Fibroblast of villous mesenchyme (primary cell): ENCODE measurements around the gene KCNAB2. TPM values are rescaled to one million over a fixed set of nuclear protein-coding genes. Genes with fewer than 3 reads are reported as not detected.
"Not testable (repeated sequence)": the region's sequence is repeated elsewhere in the genome, so short reads cannot be mapped to it uniquely, and the experiment has no call there.

Experiments
- DNase-seq: peaks from one replicate; pipeline ENCODE4 v3.0.0-alpha.2; 2010; ENCODE audit warnings: low read depth
- H3K4me3 ChIP-seq: 2 replicates; pipeline ENCODE4 v1.5.1; 2011; ENCODE audit warnings: low read depth, mild to moderate bottlenecking, low read length
- CTCF ChIP-seq: IDR thresholded peaks from 2 replicates; pipeline ENCODE4 v1.5.1; 2012; ENCODE audit warnings: low read depth, mild to moderate bottlenecking, low read length; ENCODE audit not compliant: insufficient read depth
- total RNA-seq: library from RNA; depleted of rRNA; stranded (reverse); fragments of >200 nt; gene quantifications from 2 replicates; pipeline ENCODE4 v1.2.3, GENCODE V29; 2012

The KCNAB2 gene
- total RNA-seq, 1 donor: 2.6 TPM

DNA sequence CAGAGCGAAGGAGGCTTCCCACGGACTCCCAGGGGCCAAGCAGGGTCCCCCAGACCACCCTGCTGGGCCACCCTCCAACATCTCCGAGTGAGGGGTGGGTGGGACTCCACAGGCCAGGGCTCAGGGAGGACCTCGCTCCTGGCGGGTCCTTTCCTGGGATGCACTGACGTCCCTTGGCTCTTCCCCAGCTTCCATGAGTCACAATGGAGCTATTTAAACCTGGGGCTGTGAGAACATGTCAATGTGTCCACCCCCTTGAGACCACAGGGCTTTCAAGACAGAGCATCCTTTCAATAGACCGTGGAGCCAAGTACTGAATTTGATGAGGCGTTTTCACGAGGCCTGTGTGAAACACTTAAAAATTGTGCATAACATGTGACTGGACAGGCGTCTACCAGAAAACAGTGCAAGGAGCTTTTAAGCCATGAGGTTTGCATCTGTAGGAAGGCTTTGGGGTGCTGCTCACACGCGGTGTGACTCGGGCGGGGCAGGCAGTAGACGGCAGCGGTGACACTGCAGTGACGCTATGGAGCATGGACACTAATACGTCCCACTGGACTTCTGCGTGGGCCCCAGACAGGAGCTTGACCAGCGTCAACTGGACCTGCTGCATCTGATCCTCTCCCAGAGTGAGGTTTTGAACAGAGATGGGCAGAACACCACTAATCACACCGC is 29.4 kb upstream of the KCNAB2 start:
- H3K4me3 ChIP-seq: no peak overlapping the region
- DNase-seq: peak; percentile 10
- TF ChIP-seq CTCF: no peak

GRCh38 chr1:6017654-6018053 is 28.0 kb upstream of the KCNAB2 start:
- DNase-seq, H3K4me3 ChIP-seq: not testable (repeated sequence)

DNA sequence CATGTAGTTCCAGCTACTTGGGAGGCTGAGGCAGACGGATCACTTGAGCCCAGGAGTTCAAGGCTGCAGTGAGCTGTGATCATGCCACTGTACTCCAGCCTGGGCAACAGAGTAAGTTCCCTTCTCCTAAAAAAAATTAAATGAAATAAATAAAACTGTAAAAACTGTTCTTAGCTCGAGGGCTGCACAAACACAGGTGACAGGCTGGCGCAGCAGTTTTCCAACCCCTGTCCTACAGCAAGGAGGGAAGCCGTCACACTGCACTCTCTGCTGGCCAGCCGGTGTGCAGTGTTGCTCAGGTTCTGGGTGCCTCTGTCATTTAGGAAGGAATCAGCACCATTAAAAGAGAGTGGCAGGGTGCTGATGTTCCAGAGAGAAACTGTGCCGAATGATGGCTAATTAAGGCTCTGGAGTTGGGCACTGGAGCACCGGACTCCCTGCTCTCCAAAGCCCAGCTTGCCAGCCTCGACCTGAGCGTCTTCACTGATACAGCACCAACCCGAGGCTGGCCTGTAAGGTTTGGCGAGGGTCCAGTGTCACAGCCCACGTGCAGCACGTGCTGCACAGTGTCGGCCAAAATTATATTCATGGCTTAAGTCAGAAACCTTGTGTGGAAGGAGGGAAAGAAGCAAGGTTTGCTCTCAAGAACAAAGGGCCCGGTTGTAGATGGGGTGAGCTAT is 26.4 kb upstream of the KCNAB2 start:
- TF ChIP-seq CTCF: no peak
- no peak overlapping the region for H3K4me3 ChIP-seq
- DNase-seq: no peak

DNA sequence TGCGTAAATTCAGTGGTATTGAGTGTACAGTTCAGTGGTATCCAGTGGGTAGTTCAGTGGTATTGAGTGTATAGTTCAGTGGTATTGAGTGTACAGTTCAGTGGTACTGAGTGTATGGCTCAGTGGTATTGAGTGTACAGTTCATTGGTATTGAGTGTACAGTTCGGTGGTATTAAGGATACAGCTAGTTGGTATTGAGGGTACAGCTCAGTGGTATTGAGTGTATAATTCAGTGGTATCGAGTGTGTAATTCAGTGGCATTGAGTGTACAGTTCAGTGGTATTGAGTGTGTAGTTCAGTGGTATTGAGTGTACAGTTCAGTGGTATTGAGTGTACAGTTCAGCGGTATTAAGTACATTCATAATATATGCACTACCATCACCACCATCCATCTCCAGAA is 23.5 kb upstream of the KCNAB2 start:
- no peak overlapping the region for H3K4me3 ChIP-seq
- DNase-seq: no peak
- TF ChIP-seq CTCF: no peak

DNA sequence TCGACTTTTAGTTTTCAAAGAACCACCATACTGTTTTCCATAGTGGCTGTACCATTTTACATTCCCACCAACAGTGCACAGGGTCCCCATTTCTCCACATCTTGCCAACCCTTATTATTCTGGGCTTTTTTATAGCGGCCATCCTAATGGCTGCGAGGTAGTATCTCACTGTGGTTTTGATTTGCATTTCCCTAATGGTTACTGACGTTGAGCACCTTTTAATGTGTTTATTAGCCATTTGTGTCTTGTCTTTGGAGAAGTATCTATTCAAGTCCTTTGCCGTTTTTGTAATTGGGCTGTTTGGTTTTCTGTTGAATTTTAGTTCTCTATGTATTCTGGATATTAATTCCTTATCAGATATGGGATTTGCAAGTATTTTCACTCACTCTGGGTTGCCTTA is 22.3 kb upstream of the KCNAB2 start:
- no peak for DNase-seq
- no peak overlapping the region for H3K4me3 ChIP-seq
- no peak for TF ChIP-seq CTCF

DNA sequence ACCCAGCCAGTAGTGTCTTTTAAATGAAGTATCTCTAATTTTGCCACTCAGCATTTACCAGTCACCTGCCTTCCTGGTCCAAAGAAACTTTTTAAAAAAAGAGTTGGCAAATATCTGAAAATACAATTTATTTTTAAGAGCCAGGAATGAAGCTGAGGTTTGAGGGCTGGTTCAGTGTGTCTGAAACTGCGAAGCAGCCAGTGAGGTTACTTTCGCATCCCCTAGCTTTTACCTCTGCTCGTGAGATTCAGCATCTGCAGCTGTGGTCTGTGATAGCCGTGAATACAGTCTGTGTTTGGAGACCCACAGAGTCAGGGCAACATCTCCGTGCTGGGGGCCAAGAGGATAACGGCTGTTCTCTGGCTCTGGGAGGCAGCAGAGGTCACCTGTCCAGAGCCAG is 21.3 kb upstream of the KCNAB2 start:
- DNase-seq: no peak
- no peak overlapping the region for H3K4me3 ChIP-seq
- no peak for TF ChIP-seq CTCF

- H3K4me3 ChIP-seq: no peak overlapping the region
- TF ChIP-seq CTCF: no peak
- peak; percentile 7 for DNase-seq
Observed at GRCh38 chr1:6025269-6026094, 20.2 kb upstream of the KCNAB2 start.
